Right renal cortex interstitium (tissue), 3 donors: ENCODE results near the gene BRD9. TPM values are rescaled to one million over a fixed set of nuclear protein-coding genes. Genes with fewer than 3 reads are reported as not detected.
"Not testable (repeated sequence)": the region's sequence is repeated elsewhere in the genome, so short reads cannot be mapped to it uniquely, and the experiment has no call there.

ENCODE experiments used
- DNase-seq, 3 donors: peaks; one replicate each; pipeline ENCODE4 v3.0.0-alpha.2; 2013; ENCODE audit warnings: low read depth in 3 of 3, low spot score in 2 of 3
- polyA plus RNA-seq, 3 donors: library from polyadenylated mRNA; unstranded; fragments of 120-200 nt; gene quantifications; one replicate each; pipeline ENCODE4 v1.2.1, GENCODE V29; 2013; ENCODE audit not compliant: insufficient read length in 3 of 3

BRD9 gene
- polyA plus RNA-seq, 3 donors: 35.0 to 38.9 (median 36.4) TPM

- no peak for DNase-seq
Measured at GRCh38 chr5:860506-861150, 32.0 kb downstream of the BRD9 start.

- DNase-seq: no peak
Measured at GRCh38 chr5:859798-860296, 32.8 kb downstream of the BRD9 start.

GRCh38 chr5:859391-859790, 33.2 kb downstream of the BRD9 start:
- no peak for DNase-seq

GRCh38 chr5:858726-859125, 33.9 kb downstream of the BRD9 start:
- no peak for DNase-seq

GRCh38 chr5:856531-857425, 35.8 kb downstream of the BRD9 start:
- no peak for DNase-seq

- DNase-seq: no peak
Measured at GRCh38 chr5:855771-856530, 36.6 kb downstream of the BRD9 start.

- DNase-seq: no peak
Measured at GRCh38 chr5:854966-855743, 37.4 kb downstream of the BRD9 start.

- DNase-seq: no peak
Measured at GRCh38 chr5:854217-854616, 38.4 kb downstream of the BRD9 start.

- not testable (repeated sequence) for DNase-seq
Measured at GRCh38 chr5:853416-854090, 39.0 kb downstream of the BRD9 start.

- DNase-seq: no peak
Measured at GRCh38 chr5:852431-853401, 39.9 kb downstream of the BRD9 start.

GRCh38 chr5:852018-852417, 40.6 kb downstream of the BRD9 start:
- no peak for DNase-seq

- no peak for DNase-seq
Measured at GRCh38 chr5:851553-851952, 41.0 kb downstream of the BRD9 start.

GRCh38 chr5:851076-851475, 41.5 kb downstream of the BRD9 start:
- no peak for DNase-seq

GRCh38 chr5:850511-851006, 42.0 kb downstream of the BRD9 start, which contains the start of gene ZDHHC11:
ZDHHC11 (minus strand) TSS chr5:850986; CDS start chr5:850602, 384 bp downstream.
- no peak for DNase-seq

GRCh38 chr5:849651-850301, 42.8 kb downstream of the BRD9 start:
- DNase-seq: peak in 1 of 3 donors; percentile 59

- no peak for DNase-seq
Measured at GRCh38 chr5:848671-849111, 43.9 kb downstream of the BRD9 start.

GRCh38 chr5:847736-848135, 44.9 kb downstream of the BRD9 start:
- DNase-seq: not testable (repeated sequence)

GRCh38 chr5:847212-847611, 45.4 kb downstream of the BRD9 start:
- DNase-seq: not testable (repeated sequence)
